H1 (cell line): ENCODE results near the gene ELOVL1. TPM values are rescaled to one million over a fixed set of nuclear protein-coding genes. Genes with fewer than 3 reads are reported as not detected.

Experiments used
- JUND ChIP-seq: IDR thresholded peaks from 2 replicates; pipeline ENCODE4 v1.6.1; 2011; ENCODE audit warnings: mild to moderate bottlenecking, improper control_type of control experiment, low read length
- KDM5A ChIP-seq: fragments of 200-600 bp; IDR thresholded peaks from 2 replicates; pipeline ENCODE4 v1.7.1; 2012; ENCODE audit warnings: mild to moderate bottlenecking, low read length, inconsistent platforms, mixed read lengths
- POLR2AphosphoS5 ChIP-seq: IDR thresholded peaks from 2 replicates; pipeline ENCODE4 v1.6.1; 2011; ENCODE audit warnings: low read depth, low read length
- RNF2 ChIP-seq: fragments of 200-900, 300-1000 bp; sonication (generic); IDR thresholded peaks from 2 replicates; pipeline ENCODE4 v1.7.1; 2016; ENCODE audit warnings: borderline replicate concordance, low read depth, mild to moderate bottlenecking, antibody characterized with exemption, low read length; ENCODE audit not compliant: poor library complexity, severe bottlenecking; ENCODE audit errors: missing control alignments
- SIN3A ChIP-seq, 2 experiments: IDR thresholded peaks in 1 of 2; conservative IDR thresholded peaks in 1 of 2; 2 replicates each; pipeline ENCODE4 v1.6.1; 2011 to 2012; ENCODE audit warnings: low read length in 2 of 2, improper control_type of control experiment in 1 of 2, low read depth in 1 of 2, mild to moderate bottlenecking in 1 of 2
- SIRT6 ChIP-seq: IDR thresholded peaks from one replicate; pipeline ENCODE4 v1.7.1; 2012; ENCODE audit warnings: low read length, inconsistent platforms
- SIX5 ChIP-seq: IDR thresholded peaks from 2 replicates; pipeline ENCODE4 v1.6.1; 2011; ENCODE audit warnings: mild to moderate bottlenecking, low read depth, low read length
- SP2 ChIP-seq: IDR thresholded peaks from 2 replicates; pipeline ENCODE4 v1.6.1; 2012; ENCODE audit warnings: mild to moderate bottlenecking, low read length, inconsistent platforms
- SRF ChIP-seq: IDR thresholded peaks from 2 replicates; pipeline ENCODE4 v1.6.1; 2011; ENCODE audit warnings: mild to moderate bottlenecking, low read depth, low read length, moderate library complexity
- TAF1 ChIP-seq: IDR thresholded peaks from 2 replicates; pipeline ENCODE4 v1.6.1; 2011; ENCODE audit warnings: mild to moderate bottlenecking, low read depth, low read length
- TCF12 ChIP-seq: IDR thresholded peaks from 2 replicates; pipeline ENCODE4 v1.6.1; 2011; ENCODE audit warnings: low read depth, mild to moderate bottlenecking, low read length
- polyA plus RNA-seq, 7 experiments: library from polyadenylated mRNA; depleted of rRNA in 3 of 7; stranded (reverse) in 5 of 7; unstranded in 2 of 7; fragments of >200 nt in 5 of 7; fragments of 200-250 nt in 2 of 7; gene quantifications; 1 replicate in 5 of 7; 2 replicates in 1 of 7; 4 replicates in 1 of 7; pipeline versions ENCODE4 v1.2.1 to v1.2.3, GENCODE V29; 2011 to 2013; ENCODE audit warnings: missing spikeins in 2 of 7, mixed read lengths in 2 of 7
- total RNA-seq: library from RNA; stranded (reverse); fragmentation: NEBNext Ultra II Directional; extraction: Animal tissue kit (Norgen Biotek cat#: 25700); gene quantifications from 2 replicates; pipeline ENCODE4 v1.2.1, GENCODE V29; 2021
- TF ChIP-seq, protein P1 (sequence below): fragments of 300-600 bp; sonication (generic); IDR thresholded peaks from 2 replicates; pipeline ENCODE4 v1.7.1; 2012; ENCODE audit warnings: low read length, moderate library complexity, mild to moderate bottlenecking, inconsistent platforms; ENCODE audit not compliant: insufficient replicate concordance
- TF ChIP-seq, protein P2 (sequence below): IDR thresholded peaks from 2 replicates; pipeline ENCODE4 v1.6.1; 2012; ENCODE audit warnings: inconsistent platforms

Gene ELOVL1
- total and polyA plus RNA-seq, 2 of the 8 experiments (the other 6 are each of a cell fraction or from before 2014, with no cell fraction given) = 28.5 to 68.1 TPM

DNA sequence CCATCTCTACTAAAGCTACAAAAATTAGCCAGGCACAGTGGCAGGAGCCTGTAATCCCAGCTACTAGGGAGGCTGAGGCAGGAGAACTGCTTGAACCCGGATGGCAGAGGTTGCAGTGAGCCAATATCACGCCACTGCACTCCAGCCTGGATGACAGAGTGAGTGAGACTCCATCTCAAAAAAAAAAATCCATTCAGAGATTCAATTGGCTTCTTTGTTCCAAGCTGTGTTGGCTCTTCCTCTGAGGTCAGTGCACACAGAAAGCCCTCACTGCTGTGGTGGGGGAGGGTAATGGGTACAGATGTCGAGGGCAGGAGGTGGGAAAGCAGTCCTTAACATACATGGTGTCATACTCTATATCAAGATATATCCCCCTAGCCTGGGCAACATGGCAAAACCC, 52.3 kb downstream of the ELOVL1 start (continued):
- TF ChIP-seq, protein P1, sequence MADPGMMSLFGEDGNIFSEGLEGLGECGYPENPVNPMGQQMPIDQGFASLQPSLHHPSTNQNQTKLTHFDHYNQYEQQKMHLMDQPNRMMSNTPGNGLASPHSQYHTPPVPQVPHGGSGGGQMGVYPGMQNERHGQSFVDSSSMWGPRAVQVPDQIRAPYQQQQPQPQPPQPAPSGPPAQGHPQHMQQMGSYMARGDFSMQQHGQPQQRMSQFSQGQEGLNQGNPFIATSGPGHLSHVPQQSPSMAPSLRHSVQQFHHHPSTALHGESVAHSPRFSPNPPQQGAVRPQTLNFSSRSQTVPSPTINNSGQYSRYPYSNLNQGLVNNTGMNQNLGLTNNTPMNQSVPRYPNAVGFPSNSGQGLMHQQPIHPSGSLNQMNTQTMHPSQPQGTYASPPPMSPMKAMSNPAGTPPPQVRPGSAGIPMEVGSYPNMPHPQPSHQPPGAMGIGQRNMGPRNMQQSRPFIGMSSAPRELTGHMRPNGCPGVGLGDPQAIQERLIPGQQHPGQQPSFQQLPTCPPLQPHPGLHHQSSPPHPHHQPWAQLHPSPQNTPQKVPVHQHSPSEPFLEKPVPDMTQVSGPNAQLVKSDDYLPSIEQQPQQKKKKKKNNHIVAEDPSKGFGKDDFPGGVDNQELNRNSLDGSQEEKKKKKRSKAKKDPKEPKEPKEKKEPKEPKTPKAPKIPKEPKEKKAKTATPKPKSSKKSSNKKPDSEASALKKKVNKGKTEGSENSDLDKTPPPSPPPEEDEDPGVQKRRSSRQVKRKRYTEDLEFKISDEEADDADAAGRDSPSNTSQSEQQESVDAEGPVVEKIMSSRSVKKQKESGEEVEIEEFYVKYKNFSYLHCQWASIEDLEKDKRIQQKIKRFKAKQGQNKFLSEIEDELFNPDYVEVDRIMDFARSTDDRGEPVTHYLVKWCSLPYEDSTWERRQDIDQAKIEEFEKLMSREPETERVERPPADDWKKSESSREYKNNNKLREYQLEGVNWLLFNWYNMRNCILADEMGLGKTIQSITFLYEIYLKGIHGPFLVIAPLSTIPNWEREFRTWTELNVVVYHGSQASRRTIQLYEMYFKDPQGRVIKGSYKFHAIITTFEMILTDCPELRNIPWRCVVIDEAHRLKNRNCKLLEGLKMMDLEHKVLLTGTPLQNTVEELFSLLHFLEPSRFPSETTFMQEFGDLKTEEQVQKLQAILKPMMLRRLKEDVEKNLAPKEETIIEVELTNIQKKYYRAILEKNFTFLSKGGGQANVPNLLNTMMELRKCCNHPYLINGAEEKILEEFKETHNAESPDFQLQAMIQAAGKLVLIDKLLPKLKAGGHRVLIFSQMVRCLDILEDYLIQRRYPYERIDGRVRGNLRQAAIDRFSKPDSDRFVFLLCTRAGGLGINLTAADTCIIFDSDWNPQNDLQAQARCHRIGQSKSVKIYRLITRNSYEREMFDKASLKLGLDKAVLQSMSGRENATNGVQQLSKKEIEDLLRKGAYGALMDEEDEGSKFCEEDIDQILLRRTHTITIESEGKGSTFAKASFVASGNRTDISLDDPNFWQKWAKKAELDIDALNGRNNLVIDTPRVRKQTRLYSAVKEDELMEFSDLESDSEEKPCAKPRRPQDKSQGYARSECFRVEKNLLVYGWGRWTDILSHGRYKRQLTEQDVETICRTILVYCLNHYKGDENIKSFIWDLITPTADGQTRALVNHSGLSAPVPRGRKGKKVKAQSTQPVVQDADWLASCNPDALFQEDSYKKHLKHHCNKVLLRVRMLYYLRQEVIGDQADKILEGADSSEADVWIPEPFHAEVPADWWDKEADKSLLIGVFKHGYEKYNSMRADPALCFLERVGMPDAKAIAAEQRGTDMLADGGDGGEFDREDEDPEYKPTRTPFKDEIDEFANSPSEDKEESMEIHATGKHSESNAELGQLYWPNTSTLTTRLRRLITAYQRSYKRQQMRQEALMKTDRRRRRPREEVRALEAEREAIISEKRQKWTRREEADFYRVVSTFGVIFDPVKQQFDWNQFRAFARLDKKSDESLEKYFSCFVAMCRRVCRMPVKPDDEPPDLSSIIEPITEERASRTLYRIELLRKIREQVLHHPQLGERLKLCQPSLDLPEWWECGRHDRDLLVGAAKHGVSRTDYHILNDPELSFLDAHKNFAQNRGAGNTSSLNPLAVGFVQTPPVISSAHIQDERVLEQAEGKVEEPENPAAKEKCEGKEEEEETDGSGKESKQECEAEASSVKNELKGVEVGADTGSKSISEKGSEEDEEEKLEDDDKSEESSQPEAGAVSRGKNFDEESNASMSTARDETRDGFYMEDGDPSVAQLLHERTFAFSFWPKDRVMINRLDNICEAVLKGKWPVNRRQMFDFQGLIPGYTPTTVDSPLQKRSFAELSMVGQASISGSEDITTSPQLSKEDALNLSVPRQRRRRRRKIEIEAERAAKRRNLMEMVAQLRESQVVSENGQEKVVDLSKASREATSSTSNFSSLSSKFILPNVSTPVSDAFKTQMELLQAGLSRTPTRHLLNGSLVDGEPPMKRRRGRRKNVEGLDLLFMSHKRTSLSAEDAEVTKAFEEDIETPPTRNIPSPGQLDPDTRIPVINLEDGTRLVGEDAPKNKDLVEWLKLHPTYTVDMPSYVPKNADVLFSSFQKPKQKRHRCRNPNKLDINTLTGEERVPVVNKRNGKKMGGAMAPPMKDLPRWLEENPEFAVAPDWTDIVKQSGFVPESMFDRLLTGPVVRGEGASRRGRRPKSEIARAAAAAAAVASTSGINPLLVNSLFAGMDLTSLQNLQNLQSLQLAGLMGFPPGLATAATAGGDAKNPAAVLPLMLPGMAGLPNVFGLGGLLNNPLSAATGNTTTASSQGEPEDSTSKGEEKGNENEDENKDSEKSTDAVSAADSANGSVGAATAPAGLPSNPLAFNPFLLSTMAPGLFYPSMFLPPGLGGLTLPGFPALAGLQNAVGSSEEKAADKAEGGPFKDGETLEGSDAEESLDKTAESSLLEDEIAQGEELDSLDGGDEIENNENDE = no peak
- TF ChIP-seq SRF (no peak), POLR2AphosphoS5 (no peak), SP2 (no peak), SIX5 (no peak), TAF1 (no peak), TCF12 (no peak), SIRT6 (no peak), KDM5A (no peak), SIN3A (conservative IDR thresholded peaks at IDR 0.05 in 1 of 2, IDR thresholded peaks at IDR 0.05 in 1 of 2; ENCODE audit: low read depth in 1 of 2, low read length in 2 of 2) (no peak), RNF2 (no peak), JUND (no peak)
- TF ChIP-seq, protein P2, sequence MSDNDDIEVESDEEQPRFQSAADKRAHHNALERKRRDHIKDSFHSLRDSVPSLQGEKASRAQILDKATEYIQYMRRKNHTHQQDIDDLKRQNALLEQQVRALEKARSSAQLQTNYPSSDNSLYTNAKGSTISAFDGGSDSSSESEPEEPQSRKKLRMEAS = no peak
